Peyer's patch (tissue), 4 donors: ENCODE data around the gene RTP3. TPM values are rescaled to one million over a fixed set of nuclear protein-coding genes. Genes with fewer than 3 reads are reported as not detected.

Source experiments
- DNase-seq, 3 donors: peaks; one replicate each; pipeline ENCODE4 v3.0.0-alpha.2; 2017 to 2019
- H3K27ac ChIP-seq, 4 donors: fragments of 200-600 bp; sonication (generic); one replicate each; pipeline ENCODE4 v1.5.1; 2016 to 2019
- H3K27me3 ChIP-seq, 2 donors: fragments of 200-600 bp; sonication (generic); one replicate each; pipeline ENCODE4 v1.5.1; 2019
- H3K36me3 ChIP-seq, 3 donors: fragments of 200-600 bp; sonication (generic); one replicate each; pipeline ENCODE4 v1.5.1; 2016 to 2019
- H3K4me1 ChIP-seq, 4 donors: fragments of 200-600 bp; sonication (generic); one replicate each; pipeline ENCODE4 v1.5.1; 2016 to 2019
- H3K4me3 ChIP-seq, 4 donors: fragments of 200-600 bp; sonication (generic); 1 replicate in 3 of 4; 2 replicates in 1 of 4; pipeline ENCODE4 v1.5.1; 2016 to 2019; ENCODE audit warnings: mild to moderate bottlenecking in 1 of 4
- H3K9me3 ChIP-seq, 4 donors: fragments of 200-600 bp; sonication (generic); one replicate each; pipeline ENCODE4 v1.5.1; 2016 to 2019; ENCODE audit warnings: mild to moderate bottlenecking in 1 of 4
- POLR2A ChIP-seq, 2 donors: fragments of 450-650 bp; IDR thresholded peaks; one replicate each; pipeline ENCODE4 v1.5.1; 2017; ENCODE audit warnings: antibody characterized with exemption in 2 of 2, mild to moderate bottlenecking in 2 of 2, moderate library complexity in 2 of 2
- total RNA-seq, 4 donors: library from RNA; depleted of rRNA; stranded (reverse); fragments of >200 nt; gene quantifications; one replicate each; pipeline ENCODE4 v1.1.0, GENCODE V29; 2016
- TF ChIP-seq, protein P1 (sequence below), 6 experiments: fragments of 450-650 bp in 4 of 6; fragments of 200-600 bp in 2 of 6; sonication (generic) in 1 of 6; IDR thresholded peaks; one replicate each; pipeline ENCODE4 v1.5.1; 2017 to 2019; ENCODE audit warnings: antibody characterized with exemption in 6 of 6, mild to moderate bottlenecking in 3 of 6, moderate library complexity in 1 of 6

Gene RTP3
- total RNA-seq, 4 donors from 2014 or later = not detected

GRCh38 chr3:46462511-46462910 lies 35.3 kb upstream of the RTP3 start:
- no peak for TF ChIP-seq POLR2A (IDR thresholded peaks at IDR 0.05)
- TF ChIP-seq, protein P1, sequence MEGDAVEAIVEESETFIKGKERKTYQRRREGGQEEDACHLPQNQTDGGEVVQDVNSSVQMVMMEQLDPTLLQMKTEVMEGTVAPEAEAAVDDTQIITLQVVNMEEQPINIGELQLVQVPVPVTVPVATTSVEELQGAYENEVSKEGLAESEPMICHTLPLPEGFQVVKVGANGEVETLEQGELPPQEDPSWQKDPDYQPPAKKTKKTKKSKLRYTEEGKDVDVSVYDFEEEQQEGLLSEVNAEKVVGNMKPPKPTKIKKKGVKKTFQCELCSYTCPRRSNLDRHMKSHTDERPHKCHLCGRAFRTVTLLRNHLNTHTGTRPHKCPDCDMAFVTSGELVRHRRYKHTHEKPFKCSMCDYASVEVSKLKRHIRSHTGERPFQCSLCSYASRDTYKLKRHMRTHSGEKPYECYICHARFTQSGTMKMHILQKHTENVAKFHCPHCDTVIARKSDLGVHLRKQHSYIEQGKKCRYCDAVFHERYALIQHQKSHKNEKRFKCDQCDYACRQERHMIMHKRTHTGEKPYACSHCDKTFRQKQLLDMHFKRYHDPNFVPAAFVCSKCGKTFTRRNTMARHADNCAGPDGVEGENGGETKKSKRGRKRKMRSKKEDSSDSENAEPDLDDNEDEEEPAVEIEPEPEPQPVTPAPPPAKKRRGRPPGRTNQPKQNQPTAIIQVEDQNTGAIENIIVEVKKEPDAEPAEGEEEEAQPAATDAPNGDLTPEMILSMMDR (IDR thresholded peaks at IDR 0.05) = no peak
- Histone ChIP-seq H3K36me3 (no peaks in the 10 kb centered on the region), H3K4me1 (no peaks in the 10 kb centered on the region), H3K9me3 (no peaks in the 10 kb centered on the region), H3K4me3 (no peak overlapping the region), H3K27me3 (no peaks in the 10 kb centered on the region), H3K27ac (no peak overlapping the region)
- DNase-seq = no peak

GRCh38 chr3:46463120-46463867 lies 34.5 kb upstream of the RTP3 start:
- Histone ChIP-seq H3K4me3 (no peak overlapping the region), H3K27ac (peak overlapping the region in 1 of 4 donors; percentile 12), H3K4me1 (no peaks in the 10 kb centered on the region), H3K27me3 (no peaks in the 10 kb centered on the region), H3K9me3 (no peaks in the 10 kb centered on the region), H3K36me3 (no peaks in the 10 kb centered on the region)
- TF ChIP-seq, protein P1 (IDR thresholded peaks at IDR 0.05) = no peak
- no peak for TF ChIP-seq POLR2A (IDR thresholded peaks at IDR 0.05)
- no peak for DNase-seq

DNA sequence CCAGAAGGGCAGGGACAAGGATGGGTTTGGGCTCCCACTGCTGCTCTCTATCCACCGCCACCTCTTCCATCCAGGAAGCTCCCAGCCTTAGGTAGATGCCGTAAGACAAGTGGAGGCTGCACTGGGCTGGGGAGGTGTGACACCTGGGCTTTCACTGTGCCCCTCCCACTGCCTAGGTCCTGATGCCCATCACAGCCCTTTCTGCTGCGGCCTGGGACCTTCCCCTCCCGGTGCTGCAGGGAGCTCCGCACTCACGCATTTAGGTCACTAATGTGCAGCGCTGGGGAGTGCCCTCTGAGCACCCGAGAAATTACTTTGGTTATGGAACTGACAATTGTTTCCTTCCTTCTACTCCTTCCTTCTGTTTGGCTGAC lies 33.9 kb upstream of the RTP3 start:
- no peak for DNase-seq
- H3K27ac ChIP-seq = no peak overlapping the region
- TF ChIP-seq POLR2A (IDR thresholded peaks at IDR 0.05) = no peak
- TF ChIP-seq, protein P1 (IDR thresholded peaks at IDR 0.05) = no peak

GRCh38 chr3:46464326-46465195 lies 33.2 kb upstream of the RTP3 start, which contains the start of gene LTF:
Gene LTF, minus strand, starts transcription at chr3:46464905. Its CDS starts 38 bp downstream, at chr3:46464867.
- no peaks in the 10 kb centered on the region for H3K4me1 ChIP-seq
- H3K4me3 ChIP-seq = no peak within 1 kb of the TSS
- H3K27me3 ChIP-seq = no peaks in the 10 kb centered on the region
- TF ChIP-seq, protein P1 (IDR thresholded peaks at IDR 0.05) = no peak
- TF ChIP-seq POLR2A (IDR thresholded peaks at IDR 0.05) = no peak
- no peaks in the 10 kb centered on the region for H3K36me3 ChIP-seq
- H3K9me3 ChIP-seq = no peaks in the 10 kb centered on the region
- no peak within 1 kb of the TSS for H3K27ac ChIP-seq
- no peak for DNase-seq

More for the DNA sequence above, 33.9 kb upstream of the RTP3 start:
- Histone ChIP-seq H3K27me3 (no peaks in the 10 kb centered on the region), H3K4me3 (no peak overlapping the region), H3K36me3 (no peaks in the 10 kb centered on the region), H3K4me1 (no peaks in the 10 kb centered on the region), H3K9me3 (no peaks in the 10 kb centered on the region)

- no peak for DNase-seq
- no peaks in the 10 kb centered on the region for H3K36me3 ChIP-seq
- no peaks in the 10 kb centered on the region for H3K9me3 ChIP-seq
- TF ChIP-seq POLR2A (IDR thresholded peaks at IDR 0.05) = no peak
- TF ChIP-seq, protein P1 (IDR thresholded peaks at IDR 0.05) = no peak
- H3K4me1 ChIP-seq = no peaks in the 10 kb centered on the region
- no peaks in the 10 kb centered on the region for H3K27me3 ChIP-seq
- H3K4me3 ChIP-seq = no peak overlapping the region
- no peak overlapping the region for H3K27ac ChIP-seq
Observed at GRCh38 chr3:46465196-46465520, 32.6 kb upstream of the RTP3 start.
